ENCODE data around the gene PDCD10.

Gene PDCD10

GRCh38 chr3:167653760-167654159 lies 80.9 kb downstream of the PDCD10 start, which contains the start of gene WDR49:
Gene WDR49 (minus strand): TSS chr3:167653942. CDS start chr3:167653425, 517 bp downstream.
- Histone ChIP-seq H3K4me3 (ENCODE audit: low read length) (peak within 1 kb of the TSS; percentile 53), H3K4me1 (ENCODE audit: insufficient read depth, low read length) (peaks cover 44% of the 10 kb centered on the region), H3K27me3 (ENCODE audit: insufficient read depth, low read length) (no peaks in the 10 kb centered on the region), H2AFZ (ENCODE audit: low read depth, low read length) (peak within 1 kb of the TSS; percentile 21), H3K36me3 (ENCODE audit: insufficient read depth, low read length) (peaks cover 22% of the 10 kb centered on the region), H3K9me3 (ENCODE audit: low read length) (no peaks in the 10 kb centered on the region)

- peaks cover 22% of the 10 kb centered on the region for H3K36me3 ChIP-seq (ENCODE audit: insufficient read depth, low read length)
- no peaks in the 10 kb centered on the region for H3K27me3 ChIP-seq (ENCODE audit: insufficient read depth, low read length)
- peak overlapping the region; percentile 21 for H2AFZ ChIP-seq (ENCODE audit: low read depth, low read length)
- peak overlapping the region; percentile 53 for H3K4me3 ChIP-seq (ENCODE audit: low read length)
- H3K4me1 ChIP-seq (ENCODE audit: insufficient read depth, low read length), result peaks cover 42% of the 10 kb centered on the region
- no peaks in the 10 kb centered on the region for H3K9me3 ChIP-seq (ENCODE audit: low read length)
Observed at GRCh38 chr3:167653155-167653554, 81.5 kb downstream of the PDCD10 start.

GRCh38 chr3:167651826-167652225 lies 82.9 kb downstream of the PDCD10 start:
- Histone ChIP-seq H3K36me3 (ENCODE audit: insufficient read depth, low read length) (peaks cover 27% of the 10 kb centered on the region), H3K27me3 (ENCODE audit: insufficient read depth, low read length) (no peaks in the 10 kb centered on the region), H3K4me3 (ENCODE audit: low read length) (no peak overlapping the region), H3K4me1 (ENCODE audit: insufficient read depth, low read length) (peaks cover 31% of the 10 kb centered on the region), H3K9me3 (ENCODE audit: low read length) (no peaks in the 10 kb centered on the region), H2AFZ (ENCODE audit: low read depth, low read length) (no peak overlapping the region)

- H3K9me3 ChIP-seq (ENCODE audit: low read length), result peaks cover 2% of the 10 kb centered on the region
- no peaks in the 10 kb centered on the region for H3K27me3 ChIP-seq (ENCODE audit: insufficient read depth, low read length)
- no peak overlapping the region for H2AFZ ChIP-seq (ENCODE audit: low read depth, low read length)
- peaks cover 27% of the 10 kb centered on the region for H3K36me3 ChIP-seq (ENCODE audit: insufficient read depth, low read length)
- H3K4me1 ChIP-seq (ENCODE audit: insufficient read depth, low read length), result peaks cover 30% of the 10 kb centered on the region
- no peak overlapping the region for H3K4me3 ChIP-seq (ENCODE audit: low read length)
Observed at GRCh38 chr3:167650459-167650858, 84.2 kb downstream of the PDCD10 start.

- H3K4me1 ChIP-seq (ENCODE audit: insufficient read depth, low read length), result peaks cover 30% of the 10 kb centered on the region
- no peaks in the 10 kb centered on the region for H3K27me3 ChIP-seq (ENCODE audit: insufficient read depth, low read length)
- H3K9me3 ChIP-seq (ENCODE audit: low read length), result peaks cover 2% of the 10 kb centered on the region
- H3K36me3 ChIP-seq (ENCODE audit: insufficient read depth, low read length), result peaks cover 27% of the 10 kb centered on the region
- no peak overlapping the region for H3K4me3 ChIP-seq (ENCODE audit: low read length)
- H2AFZ ChIP-seq (ENCODE audit: low read depth, low read length), result no peak overlapping the region
Observed at GRCh38 chr3:167649746-167650145, 84.9 kb downstream of the PDCD10 start.

- no peaks in the 10 kb centered on the region for H3K4me1 ChIP-seq (ENCODE audit: insufficient read depth, low read length)
- peaks cover 13% of the 10 kb centered on the region for H3K36me3 ChIP-seq (ENCODE audit: insufficient read depth, low read length)
- H3K4me3 ChIP-seq (ENCODE audit: low read length), result no peak overlapping the region
- H3K9me3 ChIP-seq (ENCODE audit: low read length), result peaks cover 2% of the 10 kb centered on the region
- no peak overlapping the region for H2AFZ ChIP-seq (ENCODE audit: low read depth, low read length)
- no peaks in the 10 kb centered on the region for H3K27me3 ChIP-seq (ENCODE audit: insufficient read depth, low read length)
Observed at GRCh38 chr3:167644611-167645010, 90.1 kb downstream of the PDCD10 start.
